A549 (cell line): Measurements from ENCODE around the gene GPS2. TPM values are rescaled to one million over a fixed set of nuclear protein-coding genes. Genes with fewer than 3 reads are reported as not detected.

Source experiments
- ATAC-seq, 2 experiments: fragments of 200-7000 bp in 1 of 2; fragments of >200 bp in 1 of 2; cut with Nextera tagmentation in 1 of 2; cut with Tn5 transposase in 1 of 2; 3 replicates each; pipeline versions ENCODE4 v1.8.0 to v1.9.1; 2018 to 2020; ENCODE audit warnings: mild to moderate bottlenecking in 1 of 2, moderate library complexity in 1 of 2
- CTCF ChIA-PET: fragments of 300-600 bp; sonication (Branson Sonifier 250); formaldehyde crosslinking; extraction: SDS; loops from one replicate; lab custom pipeline; 2021; ENCODE audit warnings: antibody characterized with exemption, inconsistent platforms; lab: Yijun Ruan, JAX
- POLR2A ChIA-PET: fragments of 350-600 bp; formaldehyde crosslinking; extraction: SDS; loops from one replicate; lab custom pipeline; 2021; ENCODE audit warnings: antibody characterized with exemption, inconsistent platforms; lab: Yijun Ruan, JAX
- DNase-seq, 2 experiments: peaks; one replicate each; pipeline versions ENCODE4 v3.0.0 to v3.0.0-alpha.2; 2011 to 2016; ENCODE audit warnings: low read depth in 1 of 2, low spot score in 1 of 2
- FAIRE-seq: peaks from 2 replicates; lab custom pipeline; 2011; peaks lifted over from hg19 to GRCh38; lab: Jason Lieb, UNC
- H3K27ac ChIP-seq, 2 experiments: fragments of >200 bp; sonication (Bioruptor Twin); formaldehyde crosslinking; 3 replicates each; pipeline ENCODE4 v1.5.1; 2016 to 2017
- H3K4me1 ChIP-seq: fragments of >200 bp; sonication (Bioruptor Twin); formaldehyde crosslinking; 3 replicates; pipeline ENCODE4 v1.6.1; 2016
- H3K4me2 ChIP-seq: fragments of >200 bp; sonication (Bioruptor Twin); formaldehyde crosslinking; 3 replicates; pipeline ENCODE4 v1.6.1; 2016
- H3K4me3 ChIP-seq: fragments of >200 bp; sonication (Bioruptor Twin); formaldehyde crosslinking; 3 replicates; pipeline ENCODE4 v1.5.1; 2016
- H3K9me3 ChIP-seq: fragments of >200 bp; sonication (Bioruptor Twin); formaldehyde crosslinking; 3 replicates; pipeline ENCODE4 v1.6.1; 2016
- BCL3 ChIP-seq: fragments of >200 bp; sonication (Bioruptor Twin); formaldehyde crosslinking; IDR thresholded peaks from 3 replicates; pipeline ENCODE4 v1.6.1; 2016
- CTCF ChIP-seq: fragments of >200 bp; sonication (Bioruptor Twin); formaldehyde crosslinking; IDR thresholded peaks from 3 replicates; pipeline ENCODE4 v1.5.1; 2016
- EHMT2 ChIP-seq: fragments of 200-600 bp; sonication (generic); IDR thresholded peaks from 2 replicates; pipeline ENCODE4 v1.6.1; 2016; ENCODE audit warnings: antibody characterized with exemption, low read depth, mild to moderate bottlenecking, moderate library complexity
- ELK1 ChIP-seq: fragments of 150-350 bp; IDR thresholded peaks from 2 replicates; pipeline ENCODE4 v1.6.1; 2014; ENCODE audit warnings: low read depth, mild to moderate bottlenecking, low read length
- ESRRA ChIP-seq: fragments of 150-350 bp; IDR thresholded peaks from 2 replicates; pipeline ENCODE4 v1.6.1; 2014; ENCODE audit warnings: mild to moderate bottlenecking, low read length, borderline replicate concordance
- FOSB ChIP-seq: fragments of 250-450 bp; sonication (Bioruptor Pico); IDR thresholded peaks from 2 replicates; pipeline ENCODE4 v1.5.0; 2020; ENCODE audit warnings: mild to moderate bottlenecking, moderate library complexity
- HDAC2 ChIP-seq: fragments of 200-600 bp; sonication (generic); IDR thresholded peaks from 2 replicates; pipeline ENCODE4 v1.6.1; 2016
- HOXA7 ChIP-seq: fragments of 250-450 bp; sonication (Bioruptor Pico); IDR thresholded peaks from 2 replicates; pipeline ENCODE4 v1.5.0; 2020; ENCODE audit warnings: mild to moderate bottlenecking, moderate library complexity
- HOXB13 ChIP-seq: fragments of 250-450 bp; sonication (Bioruptor Pico); IDR thresholded peaks from 2 replicates; pipeline ENCODE4 v1.5.0; 2020; ENCODE audit warnings: low read depth, mild to moderate bottlenecking, moderate library complexity
- KDM5A ChIP-seq: fragments of 200-600 bp; sonication (generic); IDR thresholded peaks from 2 replicates; pipeline ENCODE4 v1.6.1; 2016; ENCODE audit warnings: antibody characterized with exemption, mild to moderate bottlenecking
- MYC ChIP-seq: IDR thresholded peaks from 2 replicates; pipeline ENCODE4 v1.6.1; 2012; ENCODE audit warnings: mild to moderate bottlenecking, inconsistent platforms, low read length, improper control_type of control experiment, borderline replicate concordance
- NR3C1 ChIP-seq: fragments of >200 bp; sonication (Bioruptor Twin); formaldehyde crosslinking; IDR thresholded peaks from 3 replicates; pipeline ENCODE4 v1.6.1; 2017
- PBX3 ChIP-seq: IDR thresholded peaks from 2 replicates; pipeline ENCODE4 v1.6.1; 2012
- POLR2A ChIP-seq: IDR thresholded peaks from 2 replicates; pipeline ENCODE4 v1.6.1; 2012; ENCODE audit warnings: mild to moderate bottlenecking, low read length
- RAD21 ChIP-seq, 2 experiments: fragments of >200 bp in 1 of 2; sonication (Bioruptor Twin) in 1 of 2; formaldehyde crosslinking in 1 of 2; IDR thresholded peaks in 1 of 2; conservative IDR thresholded peaks in 1 of 2; 2 replicates in 1 of 2; 3 replicates in 1 of 2; pipeline ENCODE4 v1.6.1; 2012 to 2018; ENCODE audit warnings: inconsistent platforms in 1 of 2
- RCOR1 ChIP-seq: fragments of 150-350 bp; IDR thresholded peaks from 2 replicates; pipeline ENCODE4 v1.6.1; 2014; ENCODE audit warnings: antibody characterized with exemption, low read length, low read depth
- REST ChIP-seq: fragments of 200-600 bp; sonication (generic); IDR thresholded peaks from 2 replicates; pipeline ENCODE4 v1.6.1; 2016; ENCODE audit warnings: antibody characterized with exemption, mild to moderate bottlenecking, moderate library complexity
- SMC3 ChIP-seq: fragments of >200 bp; sonication (Bioruptor Twin); formaldehyde crosslinking; IDR thresholded peaks from 3 replicates; pipeline ENCODE4 v1.6.1; 2018; ENCODE audit warnings: inconsistent platforms
- TFCP2L1 ChIP-seq: fragments of 250-450 bp; sonication (Bioruptor Pico); IDR thresholded peaks from 2 replicates; pipeline ENCODE4 v1.5.0; 2021; ENCODE audit warnings: mild to moderate bottlenecking
- TP53 ChIP-seq: fragments of 250-450 bp; sonication (Bioruptor Pico); IDR thresholded peaks from 2 replicates; pipeline ENCODE4 v1.5.0; 2021; ENCODE audit warnings: mild to moderate bottlenecking, moderate library complexity
- ZC3H11A ChIP-seq: fragments of 450-650 bp; IDR thresholded peaks from 2 replicates; pipeline ENCODE4 v1.6.1; 2014; ENCODE audit warnings: antibody characterized with exemption, mild to moderate bottlenecking
- WGBS: methylation state at CpG from one replicate; pipeline ENCODE4 v1.1.6; 2017; ENCODE audit errors: missing lambda C conversion rate; 5-methylcytosine and 5-hydroxymethylcytosine counted together
- polyA plus RNA-seq, 4 experiments: library from polyadenylated mRNA; depleted of rRNA in 3 of 4; stranded (reverse); fragments of >200 nt; fragmentation: RNase III in 1 of 4; extraction: RNeasy Plus Mini Kit Qiagen cat#74134 plus additional on column Dnase treatment in 1 of 4; gene quantifications; 2 replicates in 3 of 4; 3 replicates in 1 of 4; pipeline ENCODE4 v1.2.3, GENCODE V29; 2011 to 2017

GPS2 gene
- polyA plus RNA-seq, 2 of the 4 experiments (the other 2 are of a cell fraction) = 61.7 to 158 TPM

GRCh38 chr17:7311110-7311705, 4.0 kb downstream of the GPS2 start:
- peak; percentile 14; the same call in 1 of the 2 replicates for TF ChIP-seq PBX3
- TF ChIP-seq ZC3H11A = no peak
- peak; percentile 59; the same call in 1 of the 2 replicates for TF ChIP-seq TP53
- POLR2A ChIA-PET = interaction anchor here (0.6 kb wide), 1 partner anchor 54 kb away, joined by 3 read pairs; no protein-coding TSS in a partner anchor
- H3K27ac ChIP-seq = no peak overlapping the region
- FAIRE-seq (no peak), ATAC-seq (no peak), DNase-seq (no peak)
- 81% methylated on average over 7 of the region's 7 CpGs for WGBS
- H3K4me1 ChIP-seq = peaks cover 56% of the 10 kb centered on the region
- no peaks in the 10 kb centered on the region for H3K9me3 ChIP-seq
- H3K4me2 ChIP-seq = peak overlapping the region; percentile 95; the same call in 1 of the 3 replicates
- no peak overlapping the region for H3K4me3 ChIP-seq
- CTCF ChIA-PET = interaction anchor here (0.9 to 4.5 kb wide), 5 partner anchors 12 to 41 kb away, joined by 3 to 22 read pairs (median 4); no protein-coding TSS in a partner anchor

- POLR2A ChIA-PET = interaction anchor here (0.6 to 0.7 kb wide), 2 partner anchors 9 to 17 kb away, joined by 3 read pairs; no protein-coding TSS in a partner anchor
- Histone ChIP-seq H3K4me3 (peak overlapping the region; percentile 98), H3K9me3 (no peaks in the 10 kb centered on the region), H3K4me2 (peak overlapping the region; percentile 95), H3K27ac (no peak overlapping the region), H3K4me1 (peaks cover 51% of the 10 kb centered on the region)
- WGBS = 75% methylated on average over 12 of the region's 12 CpGs
- DNase-seq (no peak), FAIRE-seq (no peak), ATAC-seq (no peak)
- TF ChIP-seq EHMT2 = no peak
- no peak for TF ChIP-seq CTCF
- TF ChIP-seq HOXA7 = no peak
- no peak for TF ChIP-seq HDAC2
- TF ChIP-seq FOSB (CRISPR knock-in tag) = no peak
- TF ChIP-seq SMC3 = no peak
- CTCF ChIA-PET = interaction anchor here (0.8 to 4.5 kb wide), 9 partner anchors 8 to 264 kb away, joined by 3 to 22 read pairs (median 5); partner anchors contain the start of genes SLC2A4 and TMEM95
Measured at GRCh38 chr17:7309628-7310027, 5.5 kb downstream of the GPS2 start.

GRCh38 chr17:7308625-7309433, 6.3 kb downstream of the GPS2 start:
- Histone ChIP-seq H3K4me1 (peaks cover 46% of the 10 kb centered on the region), H3K4me3 (peak overlapping the region; percentile 98), H3K9me3 (no peaks in the 10 kb centered on the region), H3K4me2 (peak overlapping the region; percentile 95), H3K27ac (peak overlapping the region; percentile 98 to 100)
- DNase-seq (peak; percentile 89 to 97), ATAC-seq (peak; percentile 37 to 58; a peak in 4 of 6 replicates), FAIRE-seq (peak; percentile 39)
- CTCF ChIA-PET = interaction anchor here (0.9 to 4.5 kb wide), 6 partner anchors 9 to 47 kb away, joined by 3 to 22 read pairs (median 5); partner anchors contain the start of gene TMEM95
- TF ChIP-seq BCL3 = 0 out of 3 replicates have a peak, but pooled peaks have one; percentile 22
- no peak for TF ChIP-seq RAD21 (conservative IDR thresholded peaks at IDR 0.05 in 1 of 2, IDR thresholded peaks at IDR 0.05 in 1 of 2)
- 0 out of 2 replicates have a peak, but pooled peaks have one; percentile 23 for TF ChIP-seq POLR2A
- no peak for TF ChIP-seq RCOR1
- TF ChIP-seq KDM5A = no peak
- no peak for TF ChIP-seq ELK1
- no peak for TF ChIP-seq ESRRA
- peak; percentile 50; the same call in 1 of the 2 replicates for TF ChIP-seq MYC
- TF ChIP-seq TP53 = peak; percentile 29; the same call in 1 of the 2 replicates
- TF ChIP-seq NR3C1 = no peak
- no peak for TF ChIP-seq HOXB13 (CRISPR knock-in tag)
- TF ChIP-seq REST = peak; percentile 23
- TF ChIP-seq TFCP2L1 (CRISPR knock-in tag) = peak; percentile 27; the same call in 1 of the 2 replicates
- POLR2A ChIA-PET = interaction anchor here (0.5 to 1.1 kb wide), 5 partner anchors 9 to 408 kb away, joined by 3 to 4 read pairs (median 3); partner anchors contain the start of genes DNAH2, POLR2A and TMEM256
- WGBS = under 1% methylated on average over 14 of the region's 14 CpGs
